Epithelial cell of esophagus (primary cell): Measurements from ENCODE around the gene STARD9.
"Not testable (repeated sequence)": the region's sequence is repeated elsewhere in the genome, so short reads cannot be mapped to it uniquely, and the experiment has no call there.

Experiments
- DNase-seq: peaks from one replicate; pipeline ENCODE4 v3.0.0; 2010; ENCODE audit warnings: low read depth
- H3K4me3 ChIP-seq: 2 replicates; pipeline ENCODE4 v1.5.1; 2011; ENCODE audit warnings: mild to moderate bottlenecking, low read length, control low read depth
- CTCF ChIP-seq: IDR thresholded peaks from 2 replicates; pipeline ENCODE4 v1.5.1; 2011; ENCODE audit warnings: low read depth, mild to moderate bottlenecking, low read length, control low read depth, inconsistent platforms; ENCODE audit not compliant: insufficient read depth; ENCODE audit errors: missing control alignments

Gene STARD9

GRCh38 chr15:42549032-42549491 is 26.3 kb upstream of the STARD9 start:
- no peak for TF ChIP-seq CTCF
- peak; percentile 39 for DNase-seq
- peak overlapping the region; percentile 97 for H3K4me3 ChIP-seq

GRCh38 chr15:42549741-42550392 is 25.5 kb upstream of the STARD9 start:
- TF ChIP-seq CTCF = no peak
- DNase-seq = no peak
- peak overlapping the region; percentile 97 for H3K4me3 ChIP-seq

- TF ChIP-seq CTCF = no peak
- no peak for DNase-seq
- no peak overlapping the region for H3K4me3 ChIP-seq
These were observed 21.9 kb upstream of the STARD9 start for GRCh38 chr15:42553554-42553953.

GRCh38 chr15:42556550-42557207 is 18.7 kb upstream of the STARD9 start:
- not testable (repeated sequence) for DNase-seq, H3K4me3 ChIP-seq

GRCh38 chr15:42558739-42559138 is 16.7 kb upstream of the STARD9 start:
- TF ChIP-seq CTCF = no peak
- DNase-seq = no peak
- H3K4me3 ChIP-seq = no peak overlapping the region

GRCh38 chr15:42576040-42576594 is 711 bp downstream of the STARD9 start:
- DNase-seq = no peak
- peak overlapping the region; percentile 69 for H3K4me3 ChIP-seq
- TF ChIP-seq CTCF = no peak

- no peak overlapping the region for H3K4me3 ChIP-seq
- no peak for DNase-seq
- TF ChIP-seq CTCF = no peak
These were observed 1.4 kb downstream of the STARD9 start for GRCh38 chr15:42576776-42577175.
